GM18517 (cell line): ENCODE measurements around the gene EBF4.
"Not testable (repeated sequence)": the region's sequence is repeated elsewhere in the genome, so short reads cannot be mapped to it uniquely, and the experiment has no call there.

Source experiments
- ATAC-seq: cut with Tn5 transposase; IDR thresholded peaks from one replicate; pipeline ENCODE4 v1.9.1; 2021; ENCODE audit warnings: mild to moderate bottlenecking, moderate library complexity; ENCODE audit not compliant: unreplicated experiment

The EBF4 gene

DNA sequence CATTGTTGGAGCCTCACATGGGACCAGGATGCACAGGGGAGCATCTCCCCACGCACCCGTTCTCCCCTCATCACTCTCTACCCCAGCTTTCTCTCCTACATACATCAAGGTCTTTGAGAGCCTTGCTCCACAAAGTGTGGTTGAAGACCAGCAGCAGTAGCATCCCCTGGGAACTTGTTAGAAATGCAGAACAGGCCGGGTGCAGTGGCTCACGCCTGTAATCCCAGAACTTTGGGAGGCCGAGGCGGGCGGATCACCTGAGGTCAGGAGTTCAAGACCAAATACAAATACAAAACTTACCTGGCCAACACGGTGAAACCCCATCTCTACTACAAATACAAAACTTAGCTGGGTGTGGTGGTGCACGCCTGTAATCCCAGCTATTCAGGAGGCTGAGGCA is 115.3 kb downstream of the EBF4 start:
- not testable (repeated sequence) for ATAC-seq

DNA sequence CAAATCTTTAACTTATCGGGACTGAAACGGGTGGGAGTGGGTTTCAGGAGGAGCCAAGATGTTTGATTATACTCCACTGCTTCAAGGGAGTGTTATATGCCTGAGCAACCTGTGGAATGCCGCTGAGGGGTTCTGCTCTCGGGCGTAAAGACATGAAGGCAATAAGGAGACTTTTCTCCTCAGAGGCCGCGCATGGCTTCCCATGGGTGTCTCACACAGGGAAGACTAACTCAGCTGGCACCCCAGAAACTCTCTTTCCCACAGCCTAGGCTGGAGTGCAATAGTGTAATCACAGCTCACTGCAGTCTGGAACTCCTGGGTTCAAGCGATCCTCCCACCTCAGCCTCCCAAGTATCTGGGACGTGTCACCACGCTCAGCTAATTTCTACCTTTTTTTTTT is 117.1 kb downstream of the EBF4 start:
- no peak for ATAC-seq
